ENCODE measurements around the gene CADPS2.

The CADPS2 gene

DNA sequence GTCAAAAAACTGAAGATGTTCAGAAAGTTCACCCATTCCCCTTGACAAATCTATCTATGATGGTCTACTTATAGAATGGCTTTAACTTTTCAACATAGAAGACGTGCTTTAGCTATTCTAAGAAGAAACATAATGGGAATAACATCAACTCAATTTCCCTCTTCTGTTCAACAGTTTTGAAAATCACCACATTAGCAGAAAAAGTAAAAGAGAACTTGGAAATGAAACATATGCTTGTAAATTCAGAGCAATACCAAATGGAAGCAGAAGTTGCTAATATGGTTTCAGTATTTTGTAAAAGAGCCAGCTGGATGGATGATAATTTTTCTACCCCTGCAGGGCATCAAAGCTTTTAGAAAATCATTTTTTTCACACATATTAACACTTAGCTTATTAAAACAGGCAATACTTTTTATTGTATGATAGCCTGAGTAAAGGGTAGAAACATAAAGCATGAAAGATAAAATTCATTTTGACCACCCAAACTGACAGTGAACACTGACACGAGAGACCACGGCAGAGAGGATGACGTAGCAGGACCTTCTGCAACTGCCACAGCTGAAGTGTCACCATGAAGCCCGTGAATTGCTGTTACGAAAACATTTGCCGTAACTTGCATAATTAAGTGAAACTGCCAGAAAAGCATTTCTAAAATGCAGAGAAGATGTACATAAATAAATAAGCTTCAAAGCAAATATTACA lies 542.5 kb downstream of the CADPS2 start:
- no peak overlapping the region for H3K4me3 ChIP-seq (ENCODE audit: low read depth, low read length)
- no peak for DNase-seq (ENCODE audit: low read depth)
- TF ChIP-seq, protein P1, sequence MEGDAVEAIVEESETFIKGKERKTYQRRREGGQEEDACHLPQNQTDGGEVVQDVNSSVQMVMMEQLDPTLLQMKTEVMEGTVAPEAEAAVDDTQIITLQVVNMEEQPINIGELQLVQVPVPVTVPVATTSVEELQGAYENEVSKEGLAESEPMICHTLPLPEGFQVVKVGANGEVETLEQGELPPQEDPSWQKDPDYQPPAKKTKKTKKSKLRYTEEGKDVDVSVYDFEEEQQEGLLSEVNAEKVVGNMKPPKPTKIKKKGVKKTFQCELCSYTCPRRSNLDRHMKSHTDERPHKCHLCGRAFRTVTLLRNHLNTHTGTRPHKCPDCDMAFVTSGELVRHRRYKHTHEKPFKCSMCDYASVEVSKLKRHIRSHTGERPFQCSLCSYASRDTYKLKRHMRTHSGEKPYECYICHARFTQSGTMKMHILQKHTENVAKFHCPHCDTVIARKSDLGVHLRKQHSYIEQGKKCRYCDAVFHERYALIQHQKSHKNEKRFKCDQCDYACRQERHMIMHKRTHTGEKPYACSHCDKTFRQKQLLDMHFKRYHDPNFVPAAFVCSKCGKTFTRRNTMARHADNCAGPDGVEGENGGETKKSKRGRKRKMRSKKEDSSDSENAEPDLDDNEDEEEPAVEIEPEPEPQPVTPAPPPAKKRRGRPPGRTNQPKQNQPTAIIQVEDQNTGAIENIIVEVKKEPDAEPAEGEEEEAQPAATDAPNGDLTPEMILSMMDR (IDR thresholded peaks at IDR 0.05; ENCODE audit: control insufficient read depth, extremely low read depth, insufficient read depth), result no peak

DNA sequence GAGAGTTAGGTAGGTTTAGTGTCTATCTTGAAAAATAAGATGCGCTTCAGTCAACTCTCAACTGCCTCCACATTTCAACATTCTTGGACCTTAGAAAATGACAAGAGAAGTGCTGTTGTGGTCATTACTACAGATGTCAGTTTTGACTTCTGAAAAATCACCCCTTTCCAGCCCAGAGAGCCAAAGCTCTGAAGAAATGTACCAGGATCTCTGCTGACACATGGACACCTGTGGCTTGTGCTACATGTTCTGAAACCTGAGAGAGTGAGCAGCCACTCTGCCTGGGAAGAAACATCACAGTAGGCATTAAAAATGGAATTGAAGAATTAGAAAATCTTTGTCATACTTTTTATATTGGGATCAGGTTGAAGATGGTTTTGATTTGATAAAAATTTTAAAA lies 545.8 kb downstream of the CADPS2 start:
- TF ChIP-seq, protein P1 (IDR thresholded peaks at IDR 0.05; ENCODE audit: control insufficient read depth, extremely low read depth, insufficient read depth), result no peak
- DNase-seq (ENCODE audit: low read depth), result no peak
- no peak overlapping the region for H3K4me3 ChIP-seq (ENCODE audit: low read depth, low read length)

DNA sequence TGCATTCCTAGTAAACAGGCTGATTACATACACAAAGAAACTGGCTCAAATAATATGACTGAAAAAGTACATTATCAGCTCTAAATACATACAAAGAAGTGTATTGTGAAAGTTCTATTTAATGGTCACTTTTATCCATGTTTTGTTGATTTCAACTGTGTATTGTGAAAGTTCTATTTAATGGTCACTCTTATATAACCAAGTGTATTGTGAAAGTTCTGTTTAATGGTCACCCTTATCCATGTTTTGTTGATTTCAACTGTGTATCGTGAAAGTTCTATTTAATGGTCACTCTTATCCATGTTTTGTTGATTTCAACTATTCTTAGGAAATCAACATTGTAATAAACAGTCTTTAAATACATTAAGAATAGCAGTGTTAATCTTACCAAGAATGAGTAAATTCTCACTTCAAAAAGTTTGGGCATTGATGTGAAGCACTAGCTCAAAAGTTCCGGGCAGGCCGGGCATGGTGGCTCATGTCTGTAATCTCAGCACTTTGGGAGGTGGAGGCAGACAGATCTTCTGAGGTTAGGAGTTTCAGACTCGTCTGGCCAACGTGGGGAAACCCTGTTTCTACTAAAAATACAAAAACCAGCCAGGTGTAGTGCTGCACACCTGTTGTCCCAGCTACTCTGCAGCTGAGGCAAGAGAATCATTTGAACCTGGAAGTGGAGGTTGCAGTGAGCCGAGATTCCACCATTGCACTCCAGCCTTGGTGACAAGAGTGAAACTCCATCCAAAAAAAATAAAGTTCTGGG lies 546.9 kb downstream of the CADPS2 start:
- DNase-seq (ENCODE audit: low read depth), result no peak
- TF ChIP-seq, protein P1 (IDR thresholded peaks at IDR 0.05; ENCODE audit: control insufficient read depth, extremely low read depth, insufficient read depth), result no peak
- no peak overlapping the region for H3K4me3 ChIP-seq (ENCODE audit: low read depth, low read length)

DNA sequence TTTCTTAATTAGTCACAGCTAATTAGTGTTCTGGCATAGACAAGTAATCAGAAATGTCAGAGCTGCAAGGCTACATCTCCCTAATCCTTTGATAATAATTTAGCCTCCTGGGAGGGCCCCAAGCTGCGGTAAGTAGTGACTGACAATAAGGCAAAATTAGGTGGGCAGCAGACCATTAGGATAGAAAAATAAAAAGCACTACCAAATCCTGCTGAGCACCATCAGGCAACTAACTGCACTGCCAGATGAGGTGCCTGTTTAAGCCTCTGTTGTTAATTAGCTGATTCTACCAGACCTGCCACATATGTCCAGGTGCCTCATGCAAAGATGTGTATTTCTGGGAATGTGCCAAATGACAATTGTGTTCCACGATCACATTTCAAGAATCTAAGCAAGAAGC lies 549.2 kb downstream of the CADPS2 start:
- TF ChIP-seq, protein P1 (IDR thresholded peaks at IDR 0.05; ENCODE audit: control insufficient read depth, extremely low read depth, insufficient read depth), result no peak
- DNase-seq (ENCODE audit: low read depth), result no peak
- no peak overlapping the region for H3K4me3 ChIP-seq (ENCODE audit: low read depth, low read length)

DNA sequence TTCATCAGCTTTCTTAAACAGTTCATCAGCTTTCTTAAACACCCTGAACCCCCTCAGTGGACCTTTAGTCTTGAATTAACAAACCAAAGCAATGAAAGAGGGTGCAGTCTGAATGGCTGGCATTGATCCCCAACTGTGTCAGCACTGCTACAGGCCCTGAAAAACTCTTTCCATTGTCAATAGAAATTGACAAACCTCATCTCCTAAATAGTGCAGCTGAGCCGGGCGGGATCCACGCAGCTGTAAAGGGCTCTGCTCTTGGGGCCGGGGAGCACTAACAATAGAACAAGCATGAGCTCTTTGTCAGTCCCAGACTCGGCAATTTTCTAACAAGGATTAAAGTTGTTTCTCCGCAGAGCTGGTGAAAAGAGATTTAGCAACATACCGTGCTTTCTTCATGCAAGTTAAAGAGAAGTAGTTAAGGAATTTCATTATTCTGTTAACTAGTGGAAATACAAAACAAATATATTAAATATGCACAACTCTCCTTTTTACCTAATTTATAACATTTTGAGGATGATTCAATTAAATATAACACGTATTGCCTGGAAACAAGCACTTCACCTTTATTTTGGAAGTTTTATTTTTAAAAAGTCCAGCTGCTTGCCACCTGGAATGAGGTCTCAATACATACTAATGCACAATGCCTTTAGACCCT lies 557.0 kb downstream of the CADPS2 start:
- DNase-seq (ENCODE audit: low read depth), result no peak
- TF ChIP-seq, protein P1 (IDR thresholded peaks at IDR 0.05; ENCODE audit: control insufficient read depth, extremely low read depth, insufficient read depth), result no peak
- H3K4me3 ChIP-seq (ENCODE audit: low read depth, low read length), result no peak overlapping the region

DNA sequence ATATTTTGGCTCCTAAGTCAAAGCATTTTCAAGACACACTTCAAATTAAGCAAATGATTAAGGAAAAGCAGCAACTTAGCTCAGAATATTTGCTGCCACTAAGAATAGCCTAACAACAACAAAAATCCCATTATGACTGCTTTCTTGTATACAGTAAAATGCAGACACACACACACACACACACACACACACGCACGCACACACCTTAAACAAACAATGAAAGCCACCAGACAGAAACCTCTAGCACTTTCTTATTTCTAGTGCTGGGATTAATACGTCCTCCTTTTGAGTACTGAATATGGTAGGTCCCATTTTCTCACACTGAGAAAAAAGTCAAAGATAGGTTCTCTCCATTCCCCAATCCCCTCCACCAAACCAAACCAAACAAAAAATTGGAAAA lies 558.3 kb downstream of the CADPS2 start:
- no peak overlapping the region for H3K4me3 ChIP-seq (ENCODE audit: low read depth, low read length)
- DNase-seq (ENCODE audit: low read depth), result no peak
- TF ChIP-seq, protein P1 (IDR thresholded peaks at IDR 0.05; ENCODE audit: control insufficient read depth, extremely low read depth, insufficient read depth), result no peak

Data from LNCaP clone FGC (cell line).